ENCODE data around the gene PPP6R2. TPM values are rescaled to one million over a fixed set of nuclear protein-coding genes. Genes with fewer than 3 reads are reported as not detected.

PPP6R2 gene
- total and polyA plus RNA-seq, 9 of the 15 experiments (the other 6 are each of a cell fraction or from before 2014, with no cell fraction given) = 0.32 to 39.8 (median 21.4) TPM

DNA sequence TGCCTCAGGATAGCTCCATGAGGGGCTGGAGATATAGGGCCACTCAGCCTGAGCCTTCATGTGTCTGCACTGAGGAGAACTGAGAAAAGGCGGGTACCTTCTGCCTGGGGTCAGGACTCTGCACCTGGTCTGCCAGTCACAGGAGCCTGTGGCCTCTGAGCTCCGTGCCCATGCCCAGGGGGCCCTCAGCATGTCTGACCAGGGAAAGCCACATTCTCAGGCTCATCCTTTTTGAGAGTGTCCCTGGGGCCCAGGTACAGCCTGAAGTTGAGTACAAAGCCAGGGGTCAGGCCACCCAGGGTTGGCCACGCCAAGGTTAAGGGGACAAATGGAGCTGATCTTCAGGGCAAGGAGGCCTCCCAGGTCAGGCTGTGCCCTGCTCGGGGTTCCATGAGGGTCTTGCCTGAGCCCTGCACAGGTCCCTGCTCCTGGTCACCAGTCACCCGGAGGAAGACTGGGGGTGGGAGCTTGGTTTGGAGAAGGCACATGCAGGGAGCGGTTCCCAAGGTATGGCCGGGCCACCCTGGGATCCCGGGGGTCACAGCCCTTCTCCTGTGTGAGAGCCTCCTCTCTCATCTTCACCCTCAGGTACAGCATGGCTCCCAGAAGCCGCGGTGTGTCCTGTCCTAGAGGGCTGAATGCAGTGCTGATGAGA, 22.3 kb upstream of the PPP6R2 start (continued):
- TF ChIP-seq, protein P1, sequence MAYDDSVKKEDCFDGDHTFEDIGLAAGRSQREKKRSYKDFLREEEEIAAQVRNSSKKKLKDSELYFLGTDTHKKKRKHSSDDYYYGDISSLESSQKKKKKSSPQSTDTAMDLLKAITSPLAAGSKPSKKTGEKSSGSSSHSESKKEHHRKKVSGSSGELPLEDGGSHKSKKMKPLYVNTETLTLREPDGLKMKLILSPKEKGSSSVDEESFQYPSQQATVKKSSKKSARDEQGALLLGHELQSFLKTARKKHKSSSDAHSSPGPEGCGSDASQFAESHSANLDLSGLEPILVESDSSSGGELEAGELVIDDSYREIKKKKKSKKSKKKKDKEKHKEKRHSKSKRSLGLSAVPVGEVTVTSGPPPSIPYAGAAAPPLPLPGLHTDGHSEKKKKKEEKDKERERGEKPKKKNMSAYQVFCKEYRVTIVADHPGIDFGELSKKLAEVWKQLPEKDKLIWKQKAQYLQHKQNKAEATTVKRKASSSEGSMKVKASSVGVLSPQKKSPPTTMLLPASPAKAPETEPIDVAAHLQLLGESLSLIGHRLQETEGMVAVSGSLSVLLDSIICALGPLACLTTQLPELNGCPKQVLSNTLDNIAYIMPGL (CRISPR knock-in tag; IDR thresholded peaks at IDR 0.05) = no peak
- TF ChIP-seq SIN3B (IDR thresholded peaks at IDR 0.05; ENCODE audit: low read depth) = no peak
- TF ChIP-seq, protein P2, sequence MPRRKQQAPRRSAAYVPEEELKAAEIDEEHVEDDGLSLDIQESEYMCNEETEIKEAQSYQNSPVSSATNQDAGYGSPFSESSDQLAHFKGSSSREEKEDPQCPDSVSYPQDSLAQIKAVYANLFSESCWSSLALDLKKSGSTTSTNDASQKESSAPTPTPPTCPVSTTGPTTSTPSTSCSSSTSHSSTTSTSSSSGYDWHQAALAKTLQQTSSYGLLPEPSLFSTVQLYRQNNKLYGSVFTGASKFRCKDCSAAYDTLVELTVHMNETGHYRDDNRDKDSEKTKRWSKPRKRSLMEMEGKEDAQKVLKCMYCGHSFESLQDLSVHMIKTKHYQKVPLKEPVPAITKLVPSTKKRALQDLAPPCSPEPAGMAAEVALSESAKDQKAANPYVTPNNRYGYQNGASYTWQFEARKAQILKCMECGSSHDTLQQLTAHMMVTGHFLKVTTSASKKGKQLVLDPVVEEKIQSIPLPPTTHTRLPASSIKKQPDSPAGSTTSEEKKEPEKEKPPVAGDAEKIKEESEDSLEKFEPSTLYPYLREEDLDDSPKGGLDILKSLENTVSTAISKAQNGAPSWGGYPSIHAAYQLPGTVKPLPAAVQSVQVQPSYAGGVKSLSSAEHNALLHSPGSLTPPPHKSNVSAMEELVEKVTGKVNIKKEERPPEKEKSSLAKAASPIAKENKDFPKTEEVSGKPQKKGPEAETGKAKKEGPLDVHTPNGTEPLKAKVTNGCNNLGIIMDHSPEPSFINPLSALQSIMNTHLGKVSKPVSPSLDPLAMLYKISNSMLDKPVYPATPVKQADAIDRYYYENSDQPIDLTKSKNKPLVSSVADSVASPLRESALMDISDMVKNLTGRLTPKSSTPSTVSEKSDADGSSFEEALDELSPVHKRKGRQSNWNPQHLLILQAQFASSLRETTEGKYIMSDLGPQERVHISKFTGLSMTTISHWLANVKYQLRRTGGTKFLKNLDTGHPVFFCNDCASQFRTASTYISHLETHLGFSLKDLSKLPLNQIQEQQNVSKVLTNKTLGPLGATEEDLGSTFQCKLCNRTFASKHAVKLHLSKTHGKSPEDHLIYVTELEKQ (CRISPR knock-in tag; IDR thresholded peaks at IDR 0.05) = no peak
- TF ChIP-seq RUNX1 (IDR thresholded peaks at IDR 0.05; ENCODE audit: low read depth) = no peak
- TF ChIP-seq CEBPB (tag; IDR thresholded peaks at IDR 0.05) = no peak
